ENCODE measurements around the gene IWS1. TPM values are rescaled to one million over a fixed set of nuclear protein-coding genes. Genes with fewer than 3 reads are reported as not detected.

IWS1 gene
- total and polyA plus RNA-seq, 12 donors = 37.4 to 64.8 (median 46.4) TPM

- no peaks in the 10 kb centered on the region for H3K9me3 ChIP-seq
- peaks cover 0 to 16% (median 0%) of the 10 kb centered on the region in 9 donors for H3K4me1 ChIP-seq
- no peaks in the 10 kb centered on the region for H3K27me3 ChIP-seq
- DNase-seq = no peak
- ATAC-seq = no peak
- H3K4me3 ChIP-seq = no peak overlapping the region
- intact Hi-C loops (cut with DNase I) = no loop called here
- WGBS, 2 donors = 93 to 94% methylated on average over 4 of the region's 4 CpGs
- no peak overlapping the region for H3K27ac ChIP-seq
- TF ChIP-seq CTCF (IDR thresholded peaks at IDR 0.05) = no peak
- peaks cover 0 to 100% (median 77%) of the 10 kb centered on the region in 9 donors for H3K36me3 ChIP-seq
Observed at GRCh38 chr2:127490283-127490682, 36.0 kb downstream of the IWS1 start.

- no peak overlapping the region for H3K27ac ChIP-seq
- DNase-seq (no peak), ATAC-seq (no peak)
- TF ChIP-seq CTCF (IDR thresholded peaks at IDR 0.05) = no peak
- WGBS, 2 donors = 87 to 93% methylated on average over 8 of the region's 8 CpGs
- intact Hi-C loops (cut with DNase I) = loop anchor here in 2 of 10 donors (10.0 kb wide), 2 partner anchors 162 to 292 kb away; no protein-coding TSS in a partner anchor
- no peak overlapping the region for H3K4me3 ChIP-seq
- H3K4me1 ChIP-seq = peaks cover 0 to 16% (median 0%) of the 10 kb centered on the region in 9 donors
- H3K9me3 ChIP-seq = no peaks in the 10 kb centered on the region
- H3K27me3 ChIP-seq = no peaks in the 10 kb centered on the region
- H3K36me3 ChIP-seq = peaks cover 0 to 98% (median 71%) of the 10 kb centered on the region in 9 donors
Observed at GRCh38 chr2:127486247-127487058, 39.8 kb downstream of the IWS1 start.

- peaks cover 0 to 98% (median 74%) of the 10 kb centered on the region in 9 donors for H3K36me3 ChIP-seq
- DNase-seq (no peak), ATAC-seq (no peak)
- WGBS, 2 donors = 84 to 86% methylated on average over 5 of the region's 5 CpGs
- H3K4me3 ChIP-seq = no peak overlapping the region
- no peaks in the 10 kb centered on the region for H3K27me3 ChIP-seq
- H3K4me1 ChIP-seq = peaks cover 0 to 16% (median 0%) of the 10 kb centered on the region in 9 donors
- TF ChIP-seq CTCF (IDR thresholded peaks at IDR 0.05) = no peak
- H3K27ac ChIP-seq = peak overlapping the region in 1 of 10 donors; percentile 4
- H3K9me3 ChIP-seq = no peaks in the 10 kb centered on the region
- intact Hi-C loops (cut with DNase I) = loop anchor here in 2 of 10 donors (10.0 kb wide), 2 partner anchors 161 to 291 kb away; no protein-coding TSS in a partner anchor
Observed at GRCh38 chr2:127485694-127486071, 40.6 kb downstream of the IWS1 start.

GRCh38 chr2:127485051-127485693 is 41.1 kb downstream of the IWS1 start:
- no peak overlapping the region for H3K27ac ChIP-seq
- H3K4me1 ChIP-seq = peaks cover 0 to 16% (median 0%) of the 10 kb centered on the region in 9 donors
- H3K4me3 ChIP-seq = no peak overlapping the region
- H3K27me3 ChIP-seq = no peaks in the 10 kb centered on the region
- intact Hi-C loops (cut with DNase I) = loop anchor here in 2 of 10 donors (10.0 kb wide), 2 partner anchors 160 to 290 kb away; no protein-coding TSS in a partner anchor
- ATAC-seq (no peak), DNase-seq (no peak)
- H3K36me3 ChIP-seq = peaks cover 0 to 98% (median 72%) of the 10 kb centered on the region in 9 donors
- no peaks in the 10 kb centered on the region for H3K9me3 ChIP-seq
- 70 to 85% methylated on average over 5 of the region's 5 CpGs for WGBS, 2 donors
- TF ChIP-seq CTCF (IDR thresholded peaks at IDR 0.05) = no peak

Measured in heart right ventricle (tissue), 16 donors.